ENCODE data around the gene WNT5B.
A peak's percentile ranks its signal among the peaks of the same experiment; 100 is the strongest.

The WNT5B gene

DNA sequence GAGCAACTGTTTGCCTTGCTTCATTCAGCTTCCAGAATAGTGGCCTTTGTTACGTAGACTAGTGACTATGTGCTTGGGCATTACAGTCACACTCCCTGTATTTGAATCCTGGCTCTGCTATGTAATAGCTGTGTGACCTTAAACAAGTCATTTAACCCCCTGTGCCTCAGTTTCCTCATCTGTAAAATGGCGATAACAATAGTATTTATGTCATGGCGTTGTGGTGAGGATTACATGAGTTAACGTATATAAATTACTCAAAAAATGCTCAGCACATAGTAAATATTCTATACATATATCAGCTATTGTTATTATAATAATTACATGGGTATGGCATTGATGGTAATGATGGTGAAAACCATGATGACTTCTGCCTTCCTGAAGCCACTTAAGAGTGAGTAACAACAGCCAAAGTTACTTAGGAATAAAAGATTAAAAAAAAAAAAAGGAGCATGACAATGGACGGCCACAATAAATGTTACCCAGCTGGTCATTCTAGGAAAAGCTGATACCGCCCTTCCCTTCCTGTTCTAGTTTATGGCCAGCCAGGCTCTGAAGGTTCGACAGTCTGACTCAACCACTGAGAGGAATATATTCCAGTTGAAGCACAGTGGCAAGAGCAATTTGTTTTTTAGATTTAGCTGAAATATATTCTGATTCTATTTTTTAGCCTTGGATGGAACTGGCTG is 51.9 kb downstream of the WNT5B start:
- no peak for DNase-seq (ENCODE audit: low read depth)
- TF ChIP-seq CTCF (IDR thresholded peaks at IDR 0.05; ENCODE audit: low read depth, low read length), result no peak
- TF ChIP-seq, protein P1, sequence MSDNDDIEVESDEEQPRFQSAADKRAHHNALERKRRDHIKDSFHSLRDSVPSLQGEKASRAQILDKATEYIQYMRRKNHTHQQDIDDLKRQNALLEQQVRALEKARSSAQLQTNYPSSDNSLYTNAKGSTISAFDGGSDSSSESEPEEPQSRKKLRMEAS (IDR thresholded peaks at IDR 0.05; ENCODE audit: low read depth, low read length), result no peak
- TF ChIP-seq MYC (IDR thresholded peaks at IDR 0.05; ENCODE audit: low read depth, low read length), result no peak
- TF ChIP-seq POLR2A (IDR thresholded peaks at IDR 0.05; ENCODE audit: extremely low read depth, insufficient read length), result no peak
- H3K4me3 ChIP-seq (ENCODE audit: low read depth, low read length), result no peak overlapping the region

DNA sequence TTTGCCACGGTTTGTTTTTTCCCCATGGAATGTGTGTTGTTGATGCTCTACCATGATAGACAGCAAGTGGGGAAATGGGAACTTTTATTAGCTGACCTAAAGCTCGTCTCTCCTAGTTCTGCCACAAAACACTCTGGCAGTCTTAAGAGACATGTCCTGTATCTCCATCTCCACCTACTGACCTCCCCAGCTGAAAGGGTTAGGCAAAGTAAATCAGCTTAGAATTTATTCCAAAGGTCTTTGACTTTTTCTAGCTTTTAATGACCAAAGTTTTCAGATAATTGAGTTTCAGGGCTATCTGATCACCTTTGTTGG is 52.4 kb downstream of the WNT5B start:
- DNase-seq (ENCODE audit: low read depth), result no peak
- TF ChIP-seq, protein P1 (IDR thresholded peaks at IDR 0.05; ENCODE audit: low read depth, low read length), result no peak
- TF ChIP-seq MYC (IDR thresholded peaks at IDR 0.05; ENCODE audit: low read depth, low read length) (no peak), POLR2A (IDR thresholded peaks at IDR 0.05; ENCODE audit: extremely low read depth, insufficient read length) (no peak), CTCF (IDR thresholded peaks at IDR 0.05; ENCODE audit: low read depth, low read length) (no peak)
- H3K4me3 ChIP-seq (ENCODE audit: low read depth, low read length), result no peak overlapping the region

GRCh38 chr12:1688086-1688710 is 59.2 kb downstream of the WNT5B start:
- TF ChIP-seq CTCF (IDR thresholded peaks at IDR 0.05; ENCODE audit: low read depth, low read length), result no peak
- TF ChIP-seq, protein P1 (IDR thresholded peaks at IDR 0.05; ENCODE audit: low read depth, low read length), result no peak
- TF ChIP-seq MYC (IDR thresholded peaks at IDR 0.05; ENCODE audit: low read depth, low read length), result no peak
- TF ChIP-seq POLR2A (IDR thresholded peaks at IDR 0.05; ENCODE audit: extremely low read depth, insufficient read length), result no peak
- DNase-seq (ENCODE audit: low read depth), result no peak
- H3K4me3 ChIP-seq (ENCODE audit: low read depth, low read length), result no peak overlapping the region

GRCh38 chr12:1690578-1691122 is 61.6 kb downstream of the WNT5B start, which contains the start of gene ADIPOR2:
Gene ADIPOR2 (plus strand): TSS chr12:1691070. CDS start chr12:1754344, 63,274 bp downstream.
- H3K4me3 ChIP-seq (ENCODE audit: low read depth, low read length), result peak within 1 kb of the TSS; percentile 79
- DNase-seq (ENCODE audit: low read depth), result peak; percentile 99
- TF ChIP-seq POLR2A (IDR thresholded peaks at IDR 0.05; ENCODE audit: extremely low read depth, insufficient read length), result peak; percentile 73
- TF ChIP-seq, protein P1 (IDR thresholded peaks at IDR 0.05; ENCODE audit: low read depth, low read length), result peak; percentile 83
- TF ChIP-seq MYC (IDR thresholded peaks at IDR 0.05; ENCODE audit: low read depth, low read length), result peak; percentile 53; the same call in 1 of the 2 replicates
- no peak for TF ChIP-seq CTCF (IDR thresholded peaks at IDR 0.05; ENCODE audit: low read depth, low read length)

DNA sequence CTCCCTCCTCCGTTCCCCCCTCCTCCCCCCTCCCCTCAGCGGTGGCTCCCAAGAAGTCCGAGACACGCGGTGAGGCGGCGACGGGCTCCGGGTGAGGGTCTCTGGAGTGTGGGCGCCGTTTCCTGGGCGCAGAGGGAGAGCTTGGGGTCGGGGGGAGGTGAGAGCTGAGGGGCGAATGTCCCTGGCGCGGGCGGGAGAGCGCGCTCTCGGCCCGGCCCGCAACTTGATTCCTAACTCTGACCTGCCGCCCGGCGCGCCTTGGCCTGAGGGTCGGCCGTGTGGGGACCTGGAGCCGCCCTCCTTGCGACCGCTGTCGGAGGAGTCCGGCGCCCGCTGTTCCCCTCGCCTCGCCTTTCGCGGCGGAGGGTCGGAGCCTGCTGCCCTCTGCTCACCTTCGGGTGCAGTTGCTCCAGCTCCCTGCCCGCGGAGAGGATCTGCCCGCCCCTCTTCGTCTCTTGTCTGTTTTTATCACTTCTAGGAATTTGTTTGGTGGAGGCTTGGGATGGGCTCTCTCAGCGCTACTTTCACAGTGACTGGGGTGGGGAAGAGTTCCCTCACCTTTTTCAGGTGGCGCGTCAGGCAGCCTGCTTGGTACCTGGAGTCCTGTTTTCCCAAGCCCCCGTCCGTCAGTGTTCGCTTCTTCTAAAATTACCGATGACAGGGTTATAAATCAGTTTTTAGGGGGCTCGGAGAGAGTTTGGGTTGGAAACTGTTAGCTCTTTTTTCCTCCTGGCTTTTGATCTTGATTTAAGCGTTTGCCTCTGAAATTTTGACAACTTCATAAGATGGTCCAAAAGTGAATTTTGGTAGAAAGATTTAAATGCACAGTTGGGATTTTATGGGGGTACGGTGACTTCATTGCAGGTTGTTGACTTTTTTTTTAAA is 62.3 kb downstream of the WNT5B start:
- peak; percentile 76 for DNase-seq (ENCODE audit: low read depth)
- TF ChIP-seq, protein P1 (IDR thresholded peaks at IDR 0.05; ENCODE audit: low read depth, low read length), result no peak
- TF ChIP-seq CTCF (IDR thresholded peaks at IDR 0.05; ENCODE audit: low read depth, low read length), result no peak
- TF ChIP-seq MYC (IDR thresholded peaks at IDR 0.05; ENCODE audit: low read depth, low read length), result no peak
- no peak for TF ChIP-seq POLR2A (IDR thresholded peaks at IDR 0.05; ENCODE audit: extremely low read depth, insufficient read length)
- peak overlapping the region; percentile 79 for H3K4me3 ChIP-seq (ENCODE audit: low read depth, low read length)

Measured in NB4 (cell line).